Ammon's horn (tissue), 1 donor: ENCODE data around the gene RAP2C.
A peak's percentile ranks its signal among the peaks of the same experiment; 100 is the strongest.
"Not testable (repeated sequence)": the region's sequence is repeated elsewhere in the genome, so short reads cannot be mapped to it uniquely, and the experiment has no call there.

ENCODE experiments used
- DNase-seq: peaks from one replicate; pipeline ENCODE4 v3.0.0-alpha.2; 2016; ENCODE audit warnings: low spot score

Gene RAP2C

DNA sequence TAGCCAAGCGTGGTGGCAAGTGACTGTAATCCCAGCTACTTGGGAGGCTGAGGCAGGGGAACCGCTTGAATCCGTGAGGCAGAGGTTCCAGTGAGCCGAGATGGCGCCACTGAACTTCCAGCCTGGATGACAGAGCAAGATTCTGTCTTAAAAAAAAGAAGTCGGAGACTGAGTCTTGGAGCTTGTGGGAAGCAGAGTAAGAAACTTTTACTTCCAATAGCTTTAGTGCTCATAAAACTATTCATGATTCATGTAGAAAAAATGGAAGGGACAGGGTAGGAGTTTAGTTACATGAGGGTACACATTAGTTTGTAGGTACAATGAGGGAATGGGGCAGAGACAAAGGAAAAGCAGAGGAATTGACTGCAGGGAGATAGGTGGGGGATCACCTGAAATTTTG, 19.3 kb downstream of the RAP2C start:
- no peak for DNase-seq

DNA sequence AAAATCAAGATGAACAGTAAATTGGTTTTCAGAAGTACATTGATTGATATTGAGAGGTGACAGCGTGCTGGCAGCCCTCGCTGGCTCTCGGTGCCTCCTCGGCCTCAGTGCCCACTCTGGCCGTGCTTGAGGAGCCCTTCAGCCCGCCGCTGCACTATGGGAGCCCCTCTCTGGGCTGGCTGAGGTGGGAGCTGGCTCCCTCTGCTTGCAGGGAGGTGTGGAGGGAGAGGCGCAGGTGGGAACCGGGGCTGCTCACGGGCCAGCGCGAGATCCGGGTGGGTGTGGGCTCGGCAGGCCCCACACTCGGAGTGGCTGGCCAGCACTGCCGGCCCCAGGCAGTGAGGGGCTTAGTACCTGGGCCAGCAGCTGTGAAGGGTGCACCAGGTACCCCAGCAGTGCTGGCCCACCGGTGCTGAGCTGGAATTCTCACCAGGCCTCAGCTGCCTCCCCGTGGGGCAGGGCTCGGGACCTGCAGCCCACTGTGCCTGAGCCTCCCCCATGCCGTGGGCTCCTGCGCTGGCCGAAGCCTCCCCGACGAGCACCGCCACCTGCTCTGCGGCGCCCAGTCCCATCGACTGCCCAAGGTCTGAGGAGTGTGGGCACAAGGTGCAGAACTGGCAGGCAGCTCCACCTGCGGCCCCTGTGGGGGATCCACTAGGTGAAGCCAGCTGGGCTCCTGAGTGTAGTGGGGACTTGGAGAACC, 25.2 kb downstream of the RAP2C start:
- no peak for DNase-seq

DNA sequence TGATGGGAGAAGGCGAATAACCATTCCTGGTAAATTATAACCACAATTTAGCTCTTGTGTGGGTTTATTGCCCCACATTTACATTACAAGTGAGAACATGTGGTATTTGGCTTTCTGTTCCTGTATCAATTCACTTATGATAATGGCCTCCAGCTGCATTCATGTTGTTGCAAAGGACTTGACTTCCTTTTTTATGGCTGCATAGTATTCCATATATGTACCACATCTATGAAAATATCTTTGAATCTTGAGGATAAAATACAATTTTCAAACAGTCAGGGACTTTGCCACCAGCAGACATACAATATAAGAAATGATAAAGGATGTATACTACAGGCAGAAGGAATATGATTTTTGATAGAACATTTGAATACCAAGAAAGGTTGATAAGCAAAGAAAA, 27.3 kb downstream of the RAP2C start:
- DNase-seq, result no peak

DNA sequence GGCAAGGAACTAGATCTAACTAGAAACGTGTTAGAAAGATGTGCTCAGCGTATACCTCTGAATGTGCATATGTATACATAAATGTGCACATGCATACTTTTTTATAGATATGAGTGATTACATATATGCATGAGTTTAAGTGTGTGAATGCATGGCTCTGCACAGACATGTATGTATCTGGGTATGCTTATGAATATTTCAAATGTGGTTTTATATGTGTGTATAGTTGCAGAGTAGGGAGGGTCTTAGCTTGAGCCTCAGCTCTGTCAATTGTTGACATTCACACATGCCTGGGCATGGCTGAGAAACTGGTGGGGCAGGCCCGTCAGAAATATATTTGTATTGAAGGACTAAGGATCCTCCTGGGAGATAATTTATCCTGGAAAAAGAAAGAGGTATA, 31.1 kb downstream of the RAP2C start:
- no peak for DNase-seq

DNA sequence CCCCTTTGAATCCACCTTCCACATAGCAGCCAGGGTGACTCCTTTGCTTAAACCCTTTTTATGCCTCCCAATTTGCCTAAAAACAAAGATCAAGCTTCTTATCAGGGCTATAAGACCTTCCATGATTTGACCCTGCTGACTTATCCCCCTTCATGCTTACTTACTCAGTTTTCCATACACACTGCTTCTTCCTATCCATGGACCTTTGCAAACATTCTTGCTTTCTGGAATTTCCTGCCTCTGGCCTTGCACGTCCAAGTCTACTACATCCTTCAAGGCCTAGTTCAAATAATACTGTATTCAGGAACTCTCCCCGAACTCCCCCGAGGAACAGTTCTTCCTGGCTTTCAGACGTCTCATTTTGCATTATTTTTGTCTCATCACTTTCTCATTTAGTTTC, 31.8 kb downstream of the RAP2C start:
- DNase-seq, result no peak

DNA sequence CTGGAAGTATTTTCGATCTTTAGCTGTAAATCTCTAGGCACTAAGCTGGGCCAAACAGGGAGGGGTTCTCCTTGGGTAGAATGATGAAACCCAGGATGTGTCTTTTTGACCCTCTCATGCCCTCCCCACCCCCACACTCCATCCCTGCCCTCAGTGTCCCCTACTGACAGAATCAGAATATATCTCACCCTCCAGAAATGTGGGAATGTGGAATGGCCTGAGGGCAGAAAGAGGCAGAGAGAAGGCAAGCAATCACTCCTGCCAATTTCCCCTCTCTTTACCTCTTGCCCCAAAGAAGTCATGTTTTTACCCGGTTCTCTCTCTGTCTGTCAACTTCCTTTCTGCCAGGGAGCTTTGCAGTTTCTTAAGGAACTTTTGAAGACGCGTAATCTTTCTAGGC, 34.4 kb downstream of the RAP2C start:
- no peak for DNase-seq

DNA sequence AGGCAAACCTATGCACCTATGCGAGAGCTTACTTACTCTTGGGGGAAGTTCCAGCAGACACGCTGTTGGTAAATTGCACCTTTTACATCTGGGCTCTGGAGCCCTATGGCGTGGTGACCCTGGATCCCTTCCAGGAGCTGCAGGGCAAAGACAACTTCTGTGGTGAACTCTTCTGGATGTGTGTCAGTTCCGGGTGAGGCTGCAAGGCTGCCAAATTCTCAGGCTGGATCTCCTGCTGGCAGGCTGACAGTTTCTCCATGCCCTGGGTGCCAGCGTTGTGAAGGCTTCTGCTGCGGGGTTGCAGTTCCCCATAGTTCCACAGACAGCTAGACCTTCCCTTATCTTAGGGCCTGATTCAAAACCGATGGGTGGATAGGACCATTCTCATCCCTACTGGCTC, 37.9 kb downstream of the RAP2C start:
- DNase-seq, result peak; percentile 2

DNA sequence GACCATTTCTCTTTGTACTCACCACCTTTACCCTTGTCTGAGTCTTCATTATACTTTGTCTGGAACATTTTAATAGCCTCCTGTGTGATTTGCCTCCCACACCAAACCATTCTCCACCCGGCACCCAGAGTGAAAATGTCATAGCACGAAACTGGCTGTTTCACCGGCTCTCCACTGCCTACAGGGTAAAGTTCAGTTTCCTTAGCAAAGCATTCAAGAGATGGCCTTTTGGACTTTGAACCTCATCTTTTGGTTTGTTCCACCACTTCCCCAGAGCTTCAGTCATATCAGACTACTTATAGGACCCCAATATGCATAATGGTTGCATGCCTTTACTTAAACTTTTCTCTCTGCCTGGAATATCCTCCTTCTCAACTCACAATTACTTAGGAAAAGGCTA, 38.3 kb downstream of the RAP2C start:
- no peak for DNase-seq

DNA sequence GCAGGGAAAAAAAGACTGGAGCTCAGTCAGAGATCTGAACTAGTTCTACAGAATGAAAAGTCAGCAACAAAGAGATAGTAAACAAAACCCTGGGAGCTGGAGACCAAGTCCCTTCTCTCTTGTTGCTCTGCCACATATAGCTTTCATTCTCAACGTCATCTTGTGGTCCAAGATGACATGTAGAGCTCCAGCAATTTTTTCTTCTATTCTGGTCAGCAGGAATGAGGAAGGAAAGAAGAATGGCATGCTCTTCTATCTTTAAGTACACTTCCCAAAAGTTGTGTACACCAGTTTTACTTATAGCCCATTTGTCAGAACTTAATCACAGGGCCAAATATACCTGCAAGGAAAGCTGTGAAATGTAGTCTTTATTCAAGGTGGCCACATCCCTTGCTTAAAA, 45.6 kb downstream of the RAP2C start:
- DNase-seq, result no peak

DNA sequence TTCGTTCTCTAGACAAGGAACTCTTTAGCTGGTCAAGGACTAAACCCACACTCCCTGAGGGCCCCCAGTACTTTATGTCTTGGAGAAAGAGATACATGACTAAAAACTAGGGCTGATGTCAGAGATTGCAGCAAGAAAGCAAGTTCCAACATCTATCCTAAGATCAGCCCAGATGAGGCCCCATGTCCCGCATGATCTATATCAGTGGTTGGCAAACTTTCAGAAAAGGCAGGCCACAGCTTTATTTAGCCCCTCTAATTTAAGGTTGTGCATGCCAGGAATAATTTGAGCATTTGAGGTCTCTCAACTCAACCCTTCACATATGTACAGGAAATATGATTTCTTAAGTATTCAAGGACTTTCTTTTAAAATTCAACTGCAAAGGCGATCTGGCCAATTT, 47.4 kb downstream of the RAP2C start:
- no peak for DNase-seq

DNA sequence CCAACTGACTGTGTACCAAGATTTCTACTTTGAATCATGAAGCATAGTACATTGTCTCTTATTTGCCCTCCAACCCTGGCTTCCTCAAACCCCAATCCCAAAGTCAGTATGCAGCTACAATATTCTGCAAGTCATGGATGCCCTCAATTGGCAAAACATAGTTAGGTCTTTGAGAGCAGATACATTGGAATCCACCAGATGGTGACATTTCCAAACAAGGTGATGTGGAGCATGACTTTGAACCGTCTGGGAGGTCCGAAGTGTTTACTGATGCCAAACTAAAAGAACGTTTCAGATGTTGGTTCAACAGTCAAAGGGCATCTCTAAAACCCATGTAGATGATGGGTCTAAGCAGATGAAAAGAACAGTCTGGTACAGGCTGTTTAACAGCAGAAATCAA, 47.8 kb downstream of the RAP2C start:
- no peak for DNase-seq

DNA sequence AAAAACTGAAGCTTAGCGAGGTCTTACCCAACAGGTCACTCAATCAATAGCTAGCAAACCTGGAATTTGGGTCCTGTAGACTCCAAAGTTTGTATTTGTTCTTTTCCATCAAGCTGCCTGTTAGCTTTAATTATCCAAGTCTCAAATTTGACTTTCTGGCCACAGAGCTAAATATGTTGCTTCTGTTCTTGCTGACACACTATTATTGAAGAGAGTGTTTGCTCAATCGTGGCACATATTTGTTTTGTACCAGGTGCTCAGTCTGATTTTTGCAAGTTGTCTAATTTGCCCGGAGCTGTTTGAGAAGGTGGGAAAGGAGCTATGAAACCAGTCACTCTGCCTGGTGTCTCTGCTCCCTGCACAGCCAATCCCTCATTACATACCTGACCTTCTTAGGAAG, 49.7 kb downstream of the RAP2C start:
- DNase-seq, result no peak

DNA sequence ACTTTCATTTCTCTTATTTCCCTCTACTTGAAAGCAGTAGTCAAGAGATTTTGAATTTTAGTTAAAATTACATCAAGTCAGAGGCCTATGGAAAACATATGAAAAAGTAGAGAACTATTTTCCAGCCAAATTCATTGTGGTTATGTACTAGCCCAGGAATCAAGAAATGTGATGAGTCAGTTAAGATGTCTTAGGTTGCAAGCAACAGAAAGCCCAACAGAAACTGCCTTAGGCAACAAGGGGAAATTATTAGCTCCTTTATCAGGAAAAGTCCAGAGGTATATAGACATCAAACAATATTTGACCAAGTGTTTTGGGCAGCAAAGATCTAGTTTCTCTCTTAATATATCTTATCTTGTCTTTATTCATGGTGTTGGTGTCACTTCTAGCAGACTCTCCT, 53.6 kb downstream of the RAP2C start:
- no peak for DNase-seq

DNA sequence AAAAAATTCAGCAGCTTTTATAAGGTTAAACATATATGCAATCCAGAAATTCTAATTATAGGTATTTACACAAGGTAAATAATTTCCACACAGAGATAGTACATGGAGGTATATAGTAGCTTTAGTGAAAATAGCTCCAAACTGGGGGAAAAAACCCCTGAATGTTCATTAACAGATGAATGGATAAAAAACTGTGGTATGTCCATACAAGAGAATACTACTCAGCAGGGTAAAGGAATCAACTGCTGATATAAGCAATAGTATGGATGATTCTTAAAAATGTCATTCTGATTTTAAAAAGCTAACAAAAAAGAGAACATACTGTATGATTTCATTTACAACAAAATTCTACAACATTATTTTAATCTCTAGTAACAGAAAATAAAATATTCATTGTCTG, 54.2 kb downstream of the RAP2C start:
- DNase-seq, result no peak

DNA sequence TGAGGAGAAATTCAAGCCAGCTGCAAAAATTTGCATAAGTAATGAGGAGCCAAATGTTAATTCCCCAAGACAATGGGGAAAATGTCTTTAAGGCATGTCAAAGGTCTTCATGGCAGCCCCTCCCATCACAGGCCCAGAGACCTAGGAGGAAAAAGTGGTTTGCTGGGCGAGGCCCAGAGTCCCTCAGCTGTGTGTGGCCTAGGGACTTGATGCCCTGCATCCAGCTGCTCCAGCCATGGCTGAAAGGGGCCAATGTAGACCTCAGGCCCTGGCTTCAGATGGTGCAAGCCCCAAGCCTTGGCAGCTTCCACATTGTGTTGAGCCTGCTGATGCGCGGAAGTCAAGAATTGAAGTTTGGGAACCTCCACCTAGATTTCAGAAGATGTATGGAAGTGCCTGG, 56.2 kb downstream of the RAP2C start:
- DNase-seq, result not testable (repeated sequence)

DNA sequence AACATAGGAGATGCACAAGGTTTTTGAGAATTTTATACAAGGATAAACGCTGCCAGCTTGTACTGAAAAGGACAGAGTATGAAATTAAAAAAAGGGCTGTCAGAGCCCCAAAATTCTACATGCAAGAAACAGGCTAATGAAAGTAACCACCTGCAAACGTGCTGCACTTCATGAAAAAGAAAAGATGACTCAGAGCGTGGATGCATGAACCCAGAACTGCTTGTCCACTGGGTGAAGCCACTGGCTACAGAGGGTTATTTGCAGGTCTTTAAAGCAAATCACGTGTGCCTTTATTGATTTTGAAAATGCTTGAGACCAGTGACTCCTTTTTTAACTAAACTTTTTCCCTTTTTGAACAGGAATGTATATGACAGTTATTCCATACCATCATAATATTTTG, 66.1 kb downstream of the RAP2C start:
- no peak for DNase-seq
